IPS-18c (cell line): ENCODE results near the gene XK.

Experiments
- H3K4me3 ChIP-seq: 2 replicates; pipeline ENCODE4 v1.7.0; 2013; ENCODE audit warnings: low read depth, mild to moderate bottlenecking, low read length, moderate library complexity; ENCODE audit not compliant: insufficient read depth
- H3K9me3 ChIP-seq: one replicate; pipeline ENCODE4 v1.6.1; 2013; ENCODE audit warnings: mild to moderate bottlenecking, low read length, moderate library complexity; ENCODE audit not compliant: control insufficient read depth, insufficient read depth

XK gene

GRCh38 chrX:37672563-37672962 lies 13.0 kb upstream of the XK start:
- Histone ChIP-seq H3K4me3 (no peak overlapping the region), H3K9me3 (no peaks in the 10 kb centered on the region)

GRCh38 chrX:37676811-37677210 lies 8.8 kb upstream of the XK start:
- no peak overlapping the region for H3K4me3 ChIP-seq
- H3K9me3 ChIP-seq, result no peaks in the 10 kb centered on the region

GRCh38 chrX:37677243-37677642 lies 8.3 kb upstream of the XK start:
- Histone ChIP-seq H3K4me3 (no peak overlapping the region), H3K9me3 (no peaks in the 10 kb centered on the region)

GRCh38 chrX:37677765-37678164 lies 7.8 kb upstream of the XK start:
- Histone ChIP-seq H3K9me3 (no peaks in the 10 kb centered on the region), H3K4me3 (no peak overlapping the region)

GRCh38 chrX:37678574-37678973 lies 7.0 kb upstream of the XK start:
- H3K4me3 ChIP-seq, result no peak overlapping the region
- H3K9me3 ChIP-seq, result no peaks in the 10 kb centered on the region

DNA sequence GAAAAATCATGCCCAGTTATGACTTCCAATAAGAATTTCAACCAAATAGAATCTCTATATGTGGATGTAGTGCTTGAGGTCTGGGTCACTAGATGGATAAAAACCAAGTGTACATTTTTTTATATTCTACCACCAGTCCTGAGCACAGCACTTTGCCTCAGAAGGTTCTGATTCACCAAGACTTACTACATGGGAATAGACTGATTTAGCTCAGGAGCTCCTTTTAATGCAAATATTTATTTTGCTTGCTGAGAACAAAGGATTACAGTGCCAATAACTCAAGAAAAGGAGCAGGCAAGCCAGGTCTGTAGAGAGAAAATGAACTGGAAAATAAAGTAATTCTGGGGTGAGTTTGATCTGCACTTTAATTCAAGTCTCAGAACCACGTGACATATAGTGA lies 6.4 kb upstream of the XK start:
- Histone ChIP-seq H3K9me3 (no peaks in the 10 kb centered on the region), H3K4me3 (no peak overlapping the region)

DNA sequence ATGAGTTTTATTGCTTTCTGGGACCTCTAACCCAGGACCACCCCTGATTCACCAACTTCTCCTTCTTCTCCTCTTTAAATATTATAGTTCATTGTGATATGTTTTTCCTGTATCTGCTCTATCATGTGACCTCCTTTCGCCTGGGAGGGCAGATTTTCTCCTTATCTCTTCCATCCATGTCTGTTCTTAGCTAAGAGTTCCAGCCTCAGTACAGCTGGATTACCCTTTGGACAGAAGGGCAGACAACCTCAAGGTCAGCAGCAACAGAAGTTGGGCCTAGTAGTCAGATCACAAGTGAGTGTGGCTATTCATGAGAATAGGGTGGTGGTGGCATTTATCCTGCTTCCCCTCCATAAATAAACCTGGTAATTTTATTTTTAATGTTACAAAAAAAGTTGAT lies 5.7 kb upstream of the XK start:
- no peaks in the 10 kb centered on the region for H3K9me3 ChIP-seq
- no peak overlapping the region for H3K4me3 ChIP-seq

DNA sequence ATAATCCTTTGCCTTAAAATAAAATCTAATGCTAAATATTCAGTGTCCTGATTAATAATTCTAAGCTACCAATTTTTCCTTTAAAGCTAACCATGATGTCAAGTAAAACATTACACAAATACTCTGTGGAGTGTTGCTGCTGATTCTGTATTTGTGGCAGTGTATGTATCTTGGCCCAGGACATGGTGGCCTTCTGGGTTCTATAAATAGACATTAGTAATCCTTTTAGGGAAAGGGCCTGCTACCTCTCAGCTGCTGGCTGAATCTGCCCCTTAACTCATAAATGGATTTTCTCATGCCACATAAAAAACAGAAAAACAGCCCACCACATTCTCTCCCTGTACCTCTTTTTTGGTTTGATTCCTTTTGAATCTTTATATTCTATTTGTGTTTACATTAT lies 1.2 kb upstream of the XK start:
- no peaks in the 10 kb centered on the region for H3K9me3 ChIP-seq

DNA sequence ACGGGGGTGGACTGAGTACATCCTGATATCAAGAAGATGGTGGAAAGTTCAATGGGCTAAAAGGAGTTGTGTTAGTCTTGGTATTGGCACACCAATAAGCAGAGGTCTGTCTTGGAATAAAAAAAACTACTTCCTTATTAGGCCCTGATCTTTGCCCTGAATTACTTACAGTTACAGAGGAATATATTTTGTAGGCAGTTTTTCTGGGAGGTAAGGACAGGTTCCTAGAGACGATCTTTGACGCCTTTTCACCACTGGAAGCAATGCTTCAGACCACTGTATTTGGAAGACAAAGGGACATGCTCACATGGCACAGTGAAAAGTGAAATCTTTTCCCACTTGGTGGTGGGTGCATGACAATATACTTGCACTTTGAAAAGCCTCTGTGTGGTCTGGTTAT lies 618 bp upstream of the XK start:
- Histone ChIP-seq H3K4me3 (peak overlapping the region; percentile 46), H3K9me3 (no peaks in the 10 kb centered on the region)

More for the DNA sequence above, 1.2 kb upstream of the XK start:
- no peak overlapping the region for H3K4me3 ChIP-seq

- Histone ChIP-seq H3K9me3 (no peaks in the 10 kb centered on the region), H3K4me3 (no peak overlapping the region)
Measured at GRCh38 chrX:37686369-37686995, 891 bp downstream of the XK start.

GRCh38 chrX:37686996-37687395 lies 1.4 kb downstream of the XK start:
- no peak overlapping the region for H3K4me3 ChIP-seq

GRCh38 chrX:37690119-37690518 lies 4.5 kb downstream of the XK start:
- Histone ChIP-seq H3K9me3 (no peaks in the 10 kb centered on the region), H3K4me3 (no peak overlapping the region)

More at GRCh38 chrX:37686996-37687395, 1.4 kb downstream of the XK start:
- H3K9me3 ChIP-seq, result no peaks in the 10 kb centered on the region

DNA sequence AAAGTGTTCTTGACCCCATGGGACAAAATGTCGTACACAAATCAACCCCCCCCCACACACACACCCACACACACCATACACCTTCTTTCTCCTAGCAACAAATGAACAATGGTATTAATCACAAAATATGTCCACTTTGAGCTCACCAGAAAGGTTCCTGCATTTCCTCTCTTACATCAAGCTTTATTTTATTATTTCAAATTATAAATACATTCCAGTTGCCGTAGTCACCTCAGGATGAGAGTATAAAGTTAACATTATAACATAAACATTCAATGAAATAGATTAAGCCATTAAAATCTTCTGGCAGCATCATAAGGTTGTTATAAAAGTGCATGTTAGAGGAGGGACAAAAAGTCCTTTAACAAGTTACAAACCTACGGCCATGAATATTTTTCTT lies 7.3 kb downstream of the XK start:
- Histone ChIP-seq H3K4me3 (no peak overlapping the region), H3K9me3 (no peaks in the 10 kb centered on the region)

DNA sequence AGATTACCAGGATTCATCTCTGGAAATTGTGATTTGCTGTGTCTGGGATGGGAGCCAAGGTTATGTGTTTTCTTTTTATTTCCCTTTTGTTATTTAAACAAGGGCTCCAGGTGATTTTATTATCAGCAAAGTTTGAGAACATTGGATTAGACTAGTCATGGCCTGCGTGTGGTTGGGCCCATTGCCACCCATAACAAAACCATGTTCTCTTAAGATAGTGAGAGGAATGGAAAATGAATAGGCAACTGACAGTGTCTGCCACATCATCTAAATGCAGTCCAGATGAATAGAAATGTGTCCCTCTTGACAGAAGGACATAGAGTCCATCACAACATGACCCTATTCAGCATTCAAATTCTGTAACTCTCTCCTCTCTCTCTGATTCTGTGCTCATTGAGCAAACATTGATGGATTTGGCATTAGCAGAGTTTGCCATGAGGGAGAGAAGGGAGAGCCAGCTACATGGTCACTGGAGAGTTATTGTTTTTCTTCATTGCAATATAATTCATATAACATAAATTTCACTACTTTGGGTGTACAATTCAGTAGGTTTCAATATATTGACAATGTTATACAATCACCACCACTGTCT lies 11.7 kb downstream of the XK start:
- peaks cover 2% of the 10 kb centered on the region for H3K9me3 ChIP-seq

GRCh38 chrX:37701588-37701987 lies 16.0 kb downstream of the XK start:
- Histone ChIP-seq H3K4me3 (no peak overlapping the region), H3K9me3 (peaks cover 2% of the 10 kb centered on the region)

More for the DNA sequence above, 11.7 kb downstream of the XK start:
- H3K4me3 ChIP-seq, result no peak overlapping the region

- no peaks in the 10 kb centered on the region for H3K9me3 ChIP-seq
- no peak overlapping the region for H3K4me3 ChIP-seq
Measured at GRCh38 chrX:37711991-37712390, 26.4 kb downstream of the XK start.

DNA sequence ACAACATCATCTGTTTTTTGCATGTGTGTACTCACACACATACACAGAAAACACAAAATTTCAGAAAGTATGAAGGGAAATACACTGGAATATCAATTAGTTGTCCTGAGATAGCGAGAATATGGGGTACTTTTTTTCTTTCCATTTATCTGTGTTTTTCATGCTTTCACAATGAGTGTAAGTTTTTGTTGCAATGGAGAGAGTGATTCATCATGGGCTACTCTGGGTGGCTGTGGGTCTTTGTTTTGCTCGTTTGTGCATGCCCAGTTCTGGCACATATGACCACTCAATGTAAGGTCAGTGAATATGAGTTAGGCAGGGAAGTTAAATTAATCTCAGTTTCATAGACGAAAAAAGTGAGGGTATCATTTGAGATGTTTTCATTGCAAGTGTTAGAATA lies 26.9 kb downstream of the XK start:
- H3K9me3 ChIP-seq, result no peaks in the 10 kb centered on the region
- no peak overlapping the region for H3K4me3 ChIP-seq

GRCh38 chrX:37714479-37714878 lies 28.9 kb downstream of the XK start:
- H3K4me3 ChIP-seq, result no peak overlapping the region
- H3K9me3 ChIP-seq, result no peaks in the 10 kb centered on the region

DNA sequence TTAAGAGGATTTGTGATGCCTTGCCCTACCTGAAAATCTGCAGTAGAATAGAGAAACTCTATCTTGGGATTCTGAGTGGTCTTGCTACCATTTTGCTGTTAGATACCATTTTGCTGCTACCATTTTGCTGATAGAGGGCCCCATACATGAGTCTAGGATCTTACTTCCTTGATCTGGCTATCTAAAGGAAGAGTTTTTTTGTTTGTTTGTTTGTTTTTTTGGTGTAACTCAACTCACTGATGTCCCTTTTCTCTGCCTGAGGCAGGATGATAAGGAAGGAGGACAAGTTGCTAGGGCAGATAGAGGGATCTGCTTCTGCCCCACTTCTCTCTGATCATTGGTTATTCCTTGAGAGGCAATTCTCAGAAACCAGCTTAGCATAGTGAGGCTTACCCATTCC lies 31.0 kb downstream of the XK start:
- Histone ChIP-seq H3K4me3 (no peak overlapping the region), H3K9me3 (no peaks in the 10 kb centered on the region)
